AG04450 (cell line): ENCODE measurements around the gene UGP2. TPM values are rescaled to one million over a fixed set of nuclear protein-coding genes. Genes with fewer than 3 reads are reported as not detected.
"Not testable (repeated sequence)": the region's sequence is repeated elsewhere in the genome, so short reads cannot be mapped to it uniquely, and the experiment has no call there.

Experiments
- CTCF ChIA-PET: fragments of 300-600, 350-600 bp; formaldehyde crosslinking; extraction: SDS; loops from one replicate; lab custom pipeline; 2022; ENCODE audit warnings: antibody characterized with exemption, inconsistent platforms; lab: Charles Lee
- POLR2A ChIA-PET: fragments of 350-600 bp; formaldehyde crosslinking; extraction: SDS; loops from one replicate; lab custom pipeline; 2021; ENCODE audit warnings: antibody characterized with exemption, inconsistent platforms; lab: Yijun Ruan, JAX
- DNase-seq: peaks from one replicate; pipeline ENCODE4 v3.0.0-alpha.2; 2011; ENCODE audit warnings: low read depth, low spot score
- H3K27ac ChIP-seq: one replicate; pipeline ENCODE4 v1.5.1; 2012; ENCODE audit warnings: low read depth, low read length, control low read depth
- H3K27me3 ChIP-seq: one replicate; pipeline ENCODE4 v1.6.0; 2012; ENCODE audit warnings: low read length; ENCODE audit not compliant: control insufficient read depth, insufficient read depth
- H3K4me3 ChIP-seq: 2 replicates; pipeline ENCODE4 v1.5.1; 2011; ENCODE audit warnings: mild to moderate bottlenecking, low read depth, low read length, control low read depth
- H3K9me3 ChIP-seq: 2 replicates; pipeline ENCODE4 v1.5.1; 2012; ENCODE audit warnings: low read length; ENCODE audit not compliant: control insufficient read depth, insufficient read depth
- CTCF ChIP-seq: IDR thresholded peaks from 2 replicates; pipeline ENCODE4 v1.5.1; 2011; ENCODE audit warnings: low read depth, low read length, control low read depth, inconsistent platforms
- polyA plus RNA-seq: library from polyadenylated mRNA; depleted of rRNA; stranded (reverse); fragments of >200 nt; gene quantifications from 2 replicates; pipeline ENCODE4 v1.2.3, GENCODE V29; 2011

Gene UGP2
- polyA plus RNA-seq, 1 experiment: 121 TPM

- Histone ChIP-seq H3K27me3 (no peaks in the 10 kb centered on the region), H3K27ac (peak overlapping the region; percentile 92), H3K4me3 (peak overlapping the region; percentile 64), H3K9me3 (no peaks in the 10 kb centered on the region)
- CTCF ChIA-PET: interaction anchor here (1.0 to 3.4 kb wide), 6 partner anchors 14 to 152 kb away, joined by 3 to 16 read pairs (median 4); no protein-coding TSS in a partner anchor
- DNase-seq: no peak
- POLR2A ChIA-PET: interaction anchor here (0.6 to 2.4 kb wide), 8 partner anchors 10 to 255 kb away, joined by 3 to 15 read pairs (median 4); partner anchors contain the start of genes MDH1 and WDPCP
- no peak for TF ChIP-seq CTCF
These were observed 1.4 kb downstream of the UGP2 start for GRCh38 chr2:63843093-63843492.

GRCh38 chr2:63843791-63844190 is 2.1 kb downstream of the UGP2 start:
- no peak for TF ChIP-seq CTCF
- CTCF ChIA-PET: interaction anchor here (1.6 to 3.4 kb wide), 4 partner anchors 13 to 151 kb away, joined by 4 to 16 read pairs (median 6); no protein-coding TSS in a partner anchor
- Histone ChIP-seq H3K4me3 (peak overlapping the region; percentile 64), H3K27ac (no peak overlapping the region), H3K9me3 (no peaks in the 10 kb centered on the region), H3K27me3 (no peaks in the 10 kb centered on the region)
- POLR2A ChIA-PET: interaction anchor here (0.7 to 1.1 kb wide), 2 partner anchors 9 to 88 kb away, joined by 3 to 4 read pairs; no protein-coding TSS in a partner anchor
- no peak for DNase-seq

- ChIA-PET CTCF (interaction anchor here (1.6 to 2.0 kb wide), 2 partner anchors 12 to 16 kb away, joined by 5 to 8 read pairs; no protein-coding TSS in a partner anchor), POLR2A (no interaction called here)
- no peak for DNase-seq
- Histone ChIP-seq H3K9me3 (no peaks in the 10 kb centered on the region), H3K4me3 (no peak overlapping the region), H3K27ac (no peak overlapping the region), H3K27me3 (no peaks in the 10 kb centered on the region)
- TF ChIP-seq CTCF: no peak
These were observed 2.9 kb downstream of the UGP2 start for GRCh38 chr2:63844616-63845015.

- no peak for TF ChIP-seq CTCF
- POLR2A ChIA-PET: interaction anchor here (0.7 kb wide), 1 partner anchor 257 kb away, joined by 4 read pairs; the partner anchor contains the start of gene WDPCP
- CTCF ChIA-PET: interaction anchor here (0.8 to 2.0 kb wide), 3 partner anchors 14 to 153 kb away, joined by 3 to 6 read pairs (median 4); no protein-coding TSS in a partner anchor
These were observed 4.2 kb downstream of the UGP2 start for GRCh38 chr2:63845866-63846265.

GRCh38 chr2:63846487-63846886 is 4.8 kb downstream of the UGP2 start:
- DNase-seq: no peak
- Histone ChIP-seq H3K9me3 (no peaks in the 10 kb centered on the region), H3K27ac (no peak overlapping the region), H3K4me3 (no peak overlapping the region), H3K27me3 (no peaks in the 10 kb centered on the region)
- POLR2A ChIA-PET: no interaction called here
- TF ChIP-seq CTCF: no peak
- CTCF ChIA-PET: interaction anchor here (1.3 to 2.0 kb wide), 2 partner anchors 14 to 147 kb away, joined by 3 to 6 read pairs; no protein-coding TSS in a partner anchor

More at GRCh38 chr2:63845866-63846265, 4.2 kb downstream of the UGP2 start:
- H3K27me3 ChIP-seq: no peaks in the 10 kb centered on the region
- no peak overlapping the region for H3K27ac ChIP-seq
- DNase-seq: no peak
- H3K4me3 ChIP-seq: no peak overlapping the region
- no peaks in the 10 kb centered on the region for H3K9me3 ChIP-seq

GRCh38 chr2:63847571-63847970 is 5.9 kb downstream of the UGP2 start:
- CTCF ChIA-PET, H3K27me3 ChIP-seq, H3K4me3 ChIP-seq, POLR2A ChIA-PET, H3K9me3 ChIP-seq, DNase-seq, H3K27ac ChIP-seq: not testable (repeated sequence)
